Measurements from ENCODE around the gene BBS9.

- no peak for TF ChIP-seq POLR2A (IDR thresholded peaks at IDR 0.05; ENCODE audit: low read depth, low read length)
- TF ChIP-seq POLR2AphosphoS5 (IDR thresholded peaks at IDR 0.05; ENCODE audit: low read depth, low read length), result no peak
- no peak for TF ChIP-seq TAF1 (IDR thresholded peaks at IDR 0.05; ENCODE audit: borderline replicate concordance, low read depth, low read length)
Observed at GRCh38 chr7:33642312-33642711, 512.9 kb downstream of the BBS9 start.

All from GM12892 (cell line).